Astrocyte (in vitro differentiated cells and primary cell): Measurements from ENCODE around the gene ARID5B. TPM values are rescaled to one million over a fixed set of nuclear protein-coding genes. Genes with fewer than 3 reads are reported as not detected.
A peak's percentile ranks its signal among the peaks of the same experiment; 100 is the strongest.

Source experiments
- DNase-seq: peaks from one replicate; pipeline ENCODE4 v3.0.0-alpha.2; 2010; ENCODE audit warnings: low read depth
- FAIRE-seq: peaks from 2 replicates; lab custom pipeline; 2011; peaks lifted over from hg19 to GRCh38; lab: Jason Lieb, UNC
- H2AFZ ChIP-seq: 2 replicates; pipeline ENCODE4 v1.6.0; 2012; ENCODE audit warnings: low read depth, low read length, inconsistent platforms
- H3K27ac ChIP-seq: 2 replicates; pipeline ENCODE4 v1.5.1; 2011; ENCODE audit warnings: low read depth, low read length, inconsistent platforms
- H3K27me3 ChIP-seq: 2 replicates; pipeline ENCODE4 v1.6.0; 2011; ENCODE audit warnings: low read length, inconsistent platforms; ENCODE audit not compliant: insufficient read depth
- H3K36me3 ChIP-seq: 2 replicates; pipeline ENCODE4 v1.5.1; 2011; ENCODE audit warnings: low read length, inconsistent platforms; ENCODE audit not compliant: insufficient read depth
- H3K4me1 ChIP-seq: 2 replicates; pipeline ENCODE4 v1.5.1; 2011; ENCODE audit warnings: low read length, inconsistent platforms; ENCODE audit not compliant: insufficient read depth
- H3K4me2 ChIP-seq: 2 replicates; pipeline ENCODE4 v1.6.0; 2012; ENCODE audit warnings: low read length, inconsistent platforms
- H3K4me3 ChIP-seq: 2 replicates; pipeline ENCODE4 v1.5.1; 2011; ENCODE audit warnings: low read depth, mild to moderate bottlenecking, low read length, inconsistent platforms; ENCODE audit not compliant: insufficient read depth
- H3K79me2 ChIP-seq: 2 replicates; pipeline ENCODE4 v1.6.0; 2012; ENCODE audit warnings: mild to moderate bottlenecking, low read length, inconsistent platforms; ENCODE audit not compliant: insufficient read depth
- H3K9ac ChIP-seq: 2 replicates; pipeline ENCODE4 v1.6.0; 2012; ENCODE audit warnings: mild to moderate bottlenecking, low read length, inconsistent platforms
- H3K9me3 ChIP-seq: 2 replicates; pipeline ENCODE4 v1.5.1; 2012; ENCODE audit warnings: low read depth, mild to moderate bottlenecking, low read length, inconsistent platforms; ENCODE audit not compliant: insufficient read depth
- H4K20me1 ChIP-seq: 2 replicates; pipeline ENCODE4 v1.6.0; 2012; ENCODE audit warnings: low read length, inconsistent platforms; ENCODE audit not compliant: insufficient read depth
- H3K27ac Mint-ChIP-seq: one replicate; pipeline ENCODE4 v1.8.0; 2021; ENCODE audit warnings: mild to moderate bottlenecking, mixed read lengths; ENCODE audit not compliant: unreplicated experiment
- H3K27me3 Mint-ChIP-seq: one replicate; pipeline ENCODE4 v1.8.0; 2021; ENCODE audit warnings: low read depth, mixed read lengths; ENCODE audit not compliant: unreplicated experiment
- H3K36me3 Mint-ChIP-seq: one replicate; pipeline ENCODE4 v1.8.0; 2021; ENCODE audit warnings: low read depth, mixed read lengths; ENCODE audit not compliant: unreplicated experiment
- H3K4me1 Mint-ChIP-seq: one replicate; pipeline ENCODE4 v1.8.0; 2021; ENCODE audit warnings: low read depth, mixed read lengths; ENCODE audit not compliant: unreplicated experiment
- H3K4me3 Mint-ChIP-seq: one replicate; pipeline ENCODE4 v1.8.0; 2021; ENCODE audit warnings: mild to moderate bottlenecking, moderate library complexity, mixed read lengths; ENCODE audit not compliant: unreplicated experiment
- H3K9me3 Mint-ChIP-seq: one replicate; pipeline ENCODE4 v1.8.0; 2021; ENCODE audit warnings: mild to moderate bottlenecking, mixed read lengths; ENCODE audit not compliant: unreplicated experiment
- CTCF ChIP-seq: IDR thresholded peaks from 2 replicates; pipeline ENCODE4 v1.5.1; 2011; ENCODE audit warnings: low read depth, mild to moderate bottlenecking, inconsistent platforms, low read length, moderate library complexity; ENCODE audit not compliant: insufficient read depth
- EZH2 ChIP-seq: IDR thresholded peaks from 2 replicates; pipeline ENCODE4 v1.6.1; 2012; ENCODE audit warnings: mild to moderate bottlenecking, low read length, inconsistent platforms; ENCODE audit not compliant: insufficient read depth
- total RNA-seq: library from RNA; stranded (reverse); gene quantifications from 2 replicates; pipeline ENCODE4 v1.2.1, GENCODE V29; 2021

Gene ARID5B
- total RNA-seq, 1 donor from 2014 or later = 66.0 TPM

- Histone ChIP-seq H4K20me1 (no peaks in the 10 kb centered on the region), H3K4me3 (no peak overlapping the region), H3K27ac (no peak overlapping the region), H3K4me2 (no peak overlapping the region), H3K9me3 (no peaks in the 10 kb centered on the region), H3K79me2 (no peaks in the 10 kb centered on the region), H3K9ac (no peak overlapping the region), H3K27me3 (no peaks in the 10 kb centered on the region), H3K4me1 (peaks cover 8% of the 10 kb centered on the region), H2AFZ (no peak overlapping the region), H3K36me3 (no peaks in the 10 kb centered on the region)
- peaks cover 2% of the 10 kb centered on the region for H3K36me3 Mint-ChIP-seq
- no peak overlapping the region for H3K27ac Mint-ChIP-seq
- H3K4me3 Mint-ChIP-seq = no peak overlapping the region
- H3K4me1 Mint-ChIP-seq = no peaks in the 10 kb centered on the region
- no peaks in the 10 kb centered on the region for H3K27me3 Mint-ChIP-seq
- TF ChIP-seq CTCF = no peak
- no peak for TF ChIP-seq EZH2
- peaks cover 8% of the 10 kb centered on the region for H3K9me3 Mint-ChIP-seq
- FAIRE-seq = no peak
- no peak for DNase-seq
These were observed 232.1 kb downstream of the ARID5B start for GRCh38 chr10:62133618-62134017.

GRCh38 chr10:62136931-62137330, 235.4 kb downstream of the ARID5B start:
- Histone ChIP-seq H3K4me1 (no peaks in the 10 kb centered on the region), H4K20me1 (no peaks in the 10 kb centered on the region), H3K9me3 (no peaks in the 10 kb centered on the region), H3K4me3 (no peak overlapping the region), H3K79me2 (no peaks in the 10 kb centered on the region), H3K36me3 (no peaks in the 10 kb centered on the region), H2AFZ (no peak overlapping the region), H3K4me2 (no peak overlapping the region), H3K27ac (no peak overlapping the region), H3K27me3 (no peaks in the 10 kb centered on the region), H3K9ac (no peak overlapping the region)
- FAIRE-seq = no peak
- H3K27ac Mint-ChIP-seq = no peak overlapping the region
- H3K27me3 Mint-ChIP-seq = no peaks in the 10 kb centered on the region
- DNase-seq = peak; percentile 61
- H3K9me3 Mint-ChIP-seq = peaks cover 6% of the 10 kb centered on the region
- no peaks in the 10 kb centered on the region for H3K4me1 Mint-ChIP-seq
- TF ChIP-seq CTCF = no peak
- TF ChIP-seq EZH2 = no peak
- H3K4me3 Mint-ChIP-seq = no peak overlapping the region
- no peaks in the 10 kb centered on the region for H3K36me3 Mint-ChIP-seq

Other genes starting within 250 kb of the ARID5B start
- gene CABCOCO1, start 238.8 kb upstream of the ARID5B start, total RNA-seq = 0.23 TPM in 1 of 2 replicates, not detected in the other